GM23338 (cell line): Measurements from ENCODE around the gene CALY. TPM values are rescaled to one million over a fixed set of nuclear protein-coding genes. Genes with fewer than 3 reads are reported as not detected.

Source experiments
- ATAC-seq: fragments of 200-7000 bp; cut with Tn5 transposase; 3 replicates; pipeline ENCODE4 v1.9.1; 2020
- DNase-seq: peaks from one replicate; pipeline ENCODE4 v3.0.0-alpha.2; 2015; ENCODE audit warnings: low spot score
- H2AFZ ChIP-seq: fragments of 200-600 bp; sonication (generic); 2 replicates; pipeline ENCODE4 v1.8.0; 2016; ENCODE audit warnings: antibody characterized with exemption, mild to moderate bottlenecking, moderate library complexity
- H3F3A ChIP-seq: fragments of 200-600 bp; sonication (generic); replicated peaks from 2 replicates; pipeline ENCODE4 v1.8.0; 2017; ENCODE audit warnings: antibody characterized with exemption, mixed run types, low read depth
- H3K27ac ChIP-seq: fragments of 200-600 bp; sonication (generic); 2 replicates; pipeline ENCODE4 v1.6.1; 2016; ENCODE audit warnings: low read depth
- H3K27me3 ChIP-seq: fragments of 200-600 bp; sonication (generic); 2 replicates; pipeline ENCODE4 v1.8.0; 2016; ENCODE audit warnings: mild to moderate bottlenecking, mixed run types, moderate library complexity; ENCODE audit not compliant: insufficient read depth
- H3K36me3 ChIP-seq: fragments of 200-600 bp; sonication (generic); 2 replicates; pipeline ENCODE4 v1.8.0; 2016; ENCODE audit warnings: mild to moderate bottlenecking; ENCODE audit not compliant: insufficient read depth
- H3K4me1 ChIP-seq: fragments of 200-600 bp; sonication (generic); 2 replicates; pipeline ENCODE4 v1.8.0; 2016; ENCODE audit warnings: mild to moderate bottlenecking, moderate library complexity; ENCODE audit not compliant: insufficient read depth
- H3K4me2 ChIP-seq: fragments of 200-600 bp; sonication (generic); 2 replicates; pipeline ENCODE4 v1.7.1; 2017; ENCODE audit warnings: mixed run types
- H3K4me3 ChIP-seq: fragments of 200-600 bp; sonication (generic); 2 replicates; pipeline ENCODE4 v1.6.1; 2016; ENCODE audit warnings: mixed run types
- H3K79me2 ChIP-seq: fragments of 200-600 bp; sonication (generic); replicated peaks from 2 replicates; pipeline ENCODE4 v1.8.0; 2017; ENCODE audit warnings: mild to moderate bottlenecking; ENCODE audit not compliant: insufficient read depth
- H3K9me2 ChIP-seq: fragments of 200-600 bp; sonication (generic); 2 replicates; pipeline ENCODE4 v1.8.0; 2017; ENCODE audit not compliant: insufficient read depth
- H4K20me1 ChIP-seq: fragments of 200-600 bp; sonication (generic); replicated peaks from 2 replicates; pipeline ENCODE4 v1.8.0; 2017; ENCODE audit warnings: mild to moderate bottlenecking; ENCODE audit not compliant: insufficient read depth
- H3K27ac Mint-ChIP-seq: 2 replicates; pipeline ENCODE4 v1.8.0; 2020; ENCODE audit warnings: inconsistent platforms, mild to moderate bottlenecking, moderate library complexity, mixed read lengths
- H3K27me3 Mint-ChIP-seq: 3 replicates; pipeline ENCODE4 v1.8.0; 2022; ENCODE audit warnings: low read depth, mild to moderate bottlenecking, moderate library complexity, mixed read lengths, inconsistent platforms; ENCODE audit not compliant: insufficient read depth, poor library complexity
- H3K36me3 Mint-ChIP-seq: 3 replicates; pipeline ENCODE4 v1.8.0; 2021; ENCODE audit warnings: low read depth, mild to moderate bottlenecking, inconsistent platforms, moderate library complexity, mixed read lengths
- H3K4me1 Mint-ChIP-seq: 3 replicates; pipeline ENCODE4 v1.8.0; 2020; ENCODE audit warnings: mild to moderate bottlenecking, inconsistent platforms, mixed read lengths
- H3K4me3 Mint-ChIP-seq: 3 replicates; pipeline ENCODE4 v1.8.0; 2021; ENCODE audit warnings: moderate library complexity, mild to moderate bottlenecking, inconsistent platforms, mixed read lengths
- H3K9me3 Mint-ChIP-seq: 3 replicates; pipeline ENCODE4 v1.8.0; 2020; ENCODE audit warnings: moderate library complexity, mild to moderate bottlenecking, inconsistent platforms, mixed read lengths
- CREB1 ChIP-seq: fragments of 250-450 bp; sonication (Bioruptor Pico); IDR thresholded peaks from 2 replicates; pipeline ENCODE4 v1.5.0; 2020; ENCODE audit warnings: low read depth, mild to moderate bottlenecking, moderate library complexity
- EZH2 ChIP-seq: fragments of 200-600 bp; sonication (generic); IDR thresholded peaks from one replicate; pipeline ENCODE4 v1.8.0; 2017; ENCODE audit warnings: antibody characterized with exemption, mild to moderate bottlenecking, low read depth; ENCODE audit not compliant: unreplicated experiment
- EZH2phosphoT487 ChIP-seq: fragments of 200-600 bp; sonication (generic); IDR thresholded peaks from one replicate; pipeline ENCODE4 v1.8.1; 2018; ENCODE audit warnings: antibody characterized with exemption; ENCODE audit not compliant: unreplicated experiment
- JUNB ChIP-seq: IDR thresholded peaks from one replicate; pipeline ENCODE4 v1.6.1; 2016; ENCODE audit warnings: antibody characterized with exemption; ENCODE audit not compliant: unreplicated experiment
- NANOG ChIP-seq: IDR thresholded peaks from 2 replicates; pipeline ENCODE4 v1.6.1; 2016; ENCODE audit warnings: antibody characterized with exemption, borderline replicate concordance
- POLR2AphosphoS5 ChIP-seq: IDR thresholded peaks from 2 replicates; pipeline ENCODE4 v1.6.1; 2016; ENCODE audit warnings: antibody characterized with exemption, low read depth
- STAT1 ChIP-seq: IDR thresholded peaks from one replicate; pipeline ENCODE4 v1.6.1; 2016; ENCODE audit warnings: antibody characterized with exemption; ENCODE audit not compliant: unreplicated experiment
- ZNF114 ChIP-seq: fragments of 250-450 bp; sonication (Bioruptor Pico); IDR thresholded peaks from 2 replicates; pipeline ENCODE4 v1.5.0; 2020; ENCODE audit warnings: mild to moderate bottlenecking, moderate library complexity
- ZNF331 ChIP-seq: fragments of 250-450 bp; sonication (Bioruptor Pico); IDR thresholded peaks from 2 replicates; pipeline ENCODE4 v1.5.0; 2020; ENCODE audit warnings: low read depth, mild to moderate bottlenecking, moderate library complexity
- polyA plus RNA-seq: library from polyadenylated mRNA; unstranded; fragments of >200 nt; fragmentation: Nextera tagmentation; extraction: Ambion mirVana; gene quantifications from 2 replicates; pipeline ENCODE4 v1.2.1, GENCODE V29; 2016
- total RNA-seq: library from RNA; depleted of rRNA; stranded (reverse); fragments of >200 nt; shearing (Covaris generic); gene quantifications from 2 replicates; pipeline ENCODE4 v1.2.3, GENCODE V29; 2014
- TF ChIP-seq, protein P1 (sequence below): IDR thresholded peaks from one replicate; pipeline ENCODE4 v1.6.1; 2018; ENCODE audit warnings: antibody characterized with exemption; ENCODE audit not compliant: unreplicated experiment
- TF ChIP-seq, protein P2 (sequence below): fragments of 250-450 bp; sonication (Bioruptor Pico); IDR thresholded peaks from 2 replicates; pipeline ENCODE4 v1.5.0; 2020; ENCODE audit warnings: mild to moderate bottlenecking, moderate library complexity
- TF ChIP-seq, protein P3 (sequence below): IDR thresholded peaks from 2 replicates; pipeline ENCODE4 v1.6.1; 2016; ENCODE audit warnings: antibody characterized with exemption
- TF ChIP-seq, protein P4 (sequence below), 2 experiments: fragments of 200-600 bp in 1 of 2; sonication (generic) in 1 of 2; conservative IDR thresholded peaks; 2 replicates each; pipeline versions ENCODE4 v1.5.1 to v1.6.1; 2016 to 2017; ENCODE audit warnings: antibody characterized with exemption in 2 of 2, low read depth in 2 of 2, mild to moderate bottlenecking in 2 of 2, moderate library complexity in 1 of 2

CALY gene
- total and polyA plus RNA-seq, 2 experiments from 2014 or later: 1.0 to 8.0 TPM

DNA sequence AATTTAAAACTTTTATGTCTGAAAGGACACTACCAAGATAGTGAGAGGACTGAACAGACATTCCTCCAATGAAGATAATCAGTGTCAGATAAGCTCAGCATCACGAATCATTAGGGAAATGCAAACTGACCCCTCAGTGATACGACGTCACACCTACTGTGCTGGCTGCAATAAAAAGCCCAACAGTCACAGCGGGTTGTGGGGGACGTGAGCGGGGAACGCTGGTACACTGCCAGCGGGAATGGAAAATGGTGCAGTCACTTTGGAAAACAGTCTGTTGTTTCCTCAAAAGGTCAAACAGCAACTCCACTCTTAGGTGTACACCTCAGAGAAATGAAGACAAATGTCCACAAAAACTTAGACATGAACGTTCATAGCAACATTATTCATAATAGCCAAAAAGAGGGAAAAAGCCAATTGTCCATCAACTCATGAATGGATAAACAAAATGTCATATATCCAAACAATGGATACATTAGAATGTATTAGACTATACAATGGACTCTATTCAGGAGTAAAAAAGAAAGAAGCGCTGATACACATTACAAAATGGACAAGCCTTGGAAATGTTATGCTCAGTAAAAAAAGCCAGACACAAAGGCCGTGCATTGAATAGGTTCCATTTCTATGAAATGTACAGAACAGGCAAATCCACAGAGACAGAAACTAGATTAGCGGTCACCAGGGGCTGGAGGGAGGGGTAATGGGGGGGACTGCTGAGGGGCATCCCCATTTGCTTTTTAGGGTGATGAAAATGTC lies 38.8 kb upstream of the CALY start:
- H3F3A ChIP-seq: 0 out of 2 replicates have a peak, but pooled peaks cover 3% of the 10 kb centered on the region
- H3K4me1 ChIP-seq: peaks cover 5% of the 10 kb centered on the region; the same call in 1 of the 2 replicates
- H3K27ac ChIP-seq: no peak overlapping the region
- Mint-ChIP-seq H3K9me3 (no peaks in the 10 kb centered on the region; the same call in 2 of the 3 replicates), H3K4me3 (no peak overlapping the region), H3K4me1 (peaks cover 5% of the 10 kb centered on the region), H3K36me3 (peaks cover 4% of the 10 kb centered on the region; the same call in 2 of the 3 replicates), H3K27me3 (peaks cover 41% of the 10 kb centered on the region), H3K27ac (no peak overlapping the region)
- no peaks in the 10 kb centered on the region for H3K9me2 ChIP-seq
- no peaks in the 10 kb centered on the region; the same call in 1 of the 2 replicates for H4K20me1 ChIP-seq
- DNase-seq: no peak
- TF ChIP-seq, protein P1, sequence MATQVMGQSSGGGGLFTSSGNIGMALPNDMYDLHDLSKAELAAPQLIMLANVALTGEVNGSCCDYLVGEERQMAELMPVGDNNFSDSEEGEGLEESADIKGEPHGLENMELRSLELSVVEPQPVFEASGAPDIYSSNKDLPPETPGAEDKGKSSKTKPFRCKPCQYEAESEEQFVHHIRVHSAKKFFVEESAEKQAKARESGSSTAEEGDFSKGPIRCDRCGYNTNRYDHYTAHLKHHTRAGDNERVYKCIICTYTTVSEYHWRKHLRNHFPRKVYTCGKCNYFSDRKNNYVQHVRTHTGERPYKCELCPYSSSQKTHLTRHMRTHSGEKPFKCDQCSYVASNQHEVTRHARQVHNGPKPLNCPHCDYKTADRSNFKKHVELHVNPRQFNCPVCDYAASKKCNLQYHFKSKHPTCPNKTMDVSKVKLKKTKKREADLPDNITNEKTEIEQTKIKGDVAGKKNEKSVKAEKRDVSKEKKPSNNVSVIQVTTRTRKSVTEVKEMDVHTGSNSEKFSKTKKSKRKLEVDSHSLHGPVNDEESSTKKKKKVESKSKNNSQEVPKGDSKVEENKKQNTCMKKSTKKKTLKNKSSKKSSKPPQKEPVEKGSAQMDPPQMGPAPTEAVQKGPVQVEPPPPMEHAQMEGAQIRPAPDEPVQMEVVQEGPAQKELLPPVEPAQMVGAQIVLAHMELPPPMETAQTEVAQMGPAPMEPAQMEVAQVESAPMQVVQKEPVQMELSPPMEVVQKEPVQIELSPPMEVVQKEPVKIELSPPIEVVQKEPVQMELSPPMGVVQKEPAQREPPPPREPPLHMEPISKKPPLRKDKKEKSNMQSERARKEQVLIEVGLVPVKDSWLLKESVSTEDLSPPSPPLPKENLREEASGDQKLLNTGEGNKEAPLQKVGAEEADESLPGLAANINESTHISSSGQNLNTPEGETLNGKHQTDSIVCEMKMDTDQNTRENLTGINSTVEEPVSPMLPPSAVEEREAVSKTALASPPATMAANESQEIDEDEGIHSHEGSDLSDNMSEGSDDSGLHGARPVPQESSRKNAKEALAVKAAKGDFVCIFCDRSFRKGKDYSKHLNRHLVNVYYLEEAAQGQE: no peak
- TF ChIP-seq EZH2phosphoT487 (no peak), POLR2AphosphoS5 (no peak), NANOG (no peak), CREB1 (CRISPR knock-in tag) (no peak), ZNF331 (CRISPR knock-in tag) (no peak), EZH2 (no peak), JUNB (no peak), ZNF114 (CRISPR knock-in tag) (no peak), STAT1 (no peak)
- TF ChIP-seq, protein P2, sequence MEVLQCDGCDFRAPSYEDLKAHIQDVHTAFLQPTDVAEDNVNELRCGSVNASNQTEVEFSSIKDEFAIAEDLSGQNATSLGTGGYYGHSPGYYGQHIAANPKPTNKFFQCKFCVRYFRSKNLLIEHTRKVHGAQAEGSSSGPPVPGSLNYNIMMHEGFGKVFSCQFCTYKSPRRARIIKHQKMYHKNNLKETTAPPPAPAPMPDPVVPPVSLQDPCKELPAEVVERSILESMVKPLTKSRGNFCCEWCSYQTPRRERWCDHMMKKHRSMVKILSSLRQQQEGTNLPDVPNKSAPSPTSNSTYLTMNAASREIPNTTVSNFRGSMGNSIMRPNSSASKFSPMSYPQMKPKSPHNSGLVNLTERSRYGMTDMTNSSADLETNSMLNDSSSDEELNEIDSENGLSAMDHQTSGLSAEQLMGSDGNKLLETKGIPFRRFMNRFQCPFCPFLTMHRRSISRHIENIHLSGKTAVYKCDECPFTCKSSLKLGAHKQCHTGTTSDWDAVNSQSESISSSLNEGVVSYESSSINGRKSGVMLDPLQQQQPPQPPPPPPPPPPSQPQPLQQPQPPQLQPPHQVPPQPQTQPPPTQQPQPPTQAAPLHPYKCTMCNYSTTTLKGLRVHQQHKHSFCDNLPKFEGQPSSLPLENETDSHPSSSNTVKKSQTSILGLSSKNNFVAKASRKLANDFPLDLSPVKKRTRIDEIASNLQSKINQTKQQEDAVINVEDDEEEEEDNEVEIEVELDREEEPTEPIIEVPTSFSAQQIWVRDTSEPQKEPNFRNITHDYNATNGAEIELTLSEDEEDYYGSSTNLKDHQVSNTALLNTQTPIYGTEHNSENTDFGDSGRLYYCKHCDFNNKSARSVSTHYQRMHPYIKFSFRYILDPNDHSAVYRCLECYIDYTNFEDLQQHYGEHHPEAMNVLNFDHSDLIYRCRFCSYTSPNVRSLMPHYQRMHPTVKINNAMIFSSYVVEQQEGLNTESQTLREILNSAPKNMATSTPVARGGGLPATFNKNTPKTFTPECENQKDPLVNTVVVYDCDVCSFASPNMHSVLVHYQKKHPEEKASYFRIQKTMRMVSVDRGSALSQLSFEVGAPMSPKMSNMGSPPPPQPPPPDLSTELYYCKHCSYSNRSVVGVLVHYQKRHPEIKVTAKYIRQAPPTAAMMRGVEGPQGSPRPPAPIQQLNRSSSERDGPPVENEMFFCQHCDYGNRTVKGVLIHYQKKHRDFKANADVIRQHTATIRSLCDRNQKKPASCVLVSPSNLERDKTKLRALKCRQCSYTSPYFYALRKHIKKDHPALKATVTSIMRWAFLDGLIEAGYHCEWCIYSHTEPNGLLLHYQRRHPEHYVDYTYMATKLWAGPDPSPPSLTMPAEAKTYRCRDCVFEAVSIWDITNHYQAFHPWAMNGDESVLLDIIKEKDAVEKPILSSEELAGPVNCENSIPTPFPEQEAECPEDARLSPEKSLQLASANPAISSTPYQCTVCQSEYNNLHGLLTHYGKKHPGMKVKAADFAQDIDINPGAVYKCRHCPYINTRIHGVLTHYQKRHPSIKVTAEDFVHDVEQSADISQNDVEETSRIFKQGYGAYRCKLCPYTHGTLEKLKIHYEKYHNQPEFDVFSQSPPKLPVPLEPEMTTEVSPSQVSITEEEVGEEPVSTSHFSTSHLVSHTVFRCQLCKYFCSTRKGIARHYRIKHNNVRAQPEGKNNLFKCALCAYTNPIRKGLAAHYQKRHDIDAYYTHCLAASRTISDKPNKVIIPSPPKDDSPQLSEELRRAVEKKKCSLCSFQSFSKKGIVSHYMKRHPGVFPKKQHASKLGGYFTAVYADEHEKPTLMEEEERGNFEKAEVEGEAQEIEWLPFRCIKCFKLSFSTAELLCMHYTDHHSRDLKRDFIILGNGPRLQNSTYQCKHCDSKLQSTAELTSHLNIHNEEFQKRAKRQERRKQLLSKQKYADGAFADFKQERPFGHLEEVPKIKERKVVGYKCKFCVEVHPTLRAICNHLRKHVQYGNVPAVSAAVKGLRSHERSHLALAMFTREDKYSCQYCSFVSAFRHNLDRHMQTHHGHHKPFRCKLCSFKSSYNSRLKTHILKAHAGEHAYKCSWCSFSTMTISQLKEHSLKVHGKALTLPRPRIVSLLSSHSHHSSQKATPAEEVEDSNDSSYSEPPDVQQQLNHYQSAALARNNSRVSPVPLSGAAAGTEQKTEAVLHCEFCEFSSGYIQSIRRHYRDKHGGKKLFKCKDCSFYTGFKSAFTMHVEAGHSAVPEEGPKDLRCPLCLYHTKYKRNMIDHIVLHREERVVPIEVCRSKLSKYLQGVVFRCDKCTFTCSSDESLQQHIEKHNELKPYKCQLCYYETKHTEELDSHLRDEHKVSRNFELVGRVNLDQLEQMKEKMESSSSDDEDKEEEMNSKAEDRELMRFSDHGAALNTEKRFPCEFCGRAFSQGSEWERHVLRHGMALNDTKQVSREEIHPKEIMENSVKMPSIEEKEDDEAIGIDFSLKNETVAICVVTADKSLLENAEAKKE (CRISPR knock-in tag): no peak
- TF ChIP-seq, protein P3, sequence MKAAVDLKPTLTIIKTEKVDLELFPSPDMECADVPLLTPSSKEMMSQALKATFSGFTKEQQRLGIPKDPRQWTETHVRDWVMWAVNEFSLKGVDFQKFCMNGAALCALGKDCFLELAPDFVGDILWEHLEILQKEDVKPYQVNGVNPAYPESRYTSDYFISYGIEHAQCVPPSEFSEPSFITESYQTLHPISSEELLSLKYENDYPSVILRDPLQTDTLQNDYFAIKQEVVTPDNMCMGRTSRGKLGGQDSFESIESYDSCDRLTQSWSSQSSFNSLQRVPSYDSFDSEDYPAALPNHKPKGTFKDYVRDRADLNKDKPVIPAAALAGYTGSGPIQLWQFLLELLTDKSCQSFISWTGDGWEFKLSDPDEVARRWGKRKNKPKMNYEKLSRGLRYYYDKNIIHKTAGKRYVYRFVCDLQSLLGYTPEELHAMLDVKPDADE: no peak
- TF ChIP-seq, protein P4, sequence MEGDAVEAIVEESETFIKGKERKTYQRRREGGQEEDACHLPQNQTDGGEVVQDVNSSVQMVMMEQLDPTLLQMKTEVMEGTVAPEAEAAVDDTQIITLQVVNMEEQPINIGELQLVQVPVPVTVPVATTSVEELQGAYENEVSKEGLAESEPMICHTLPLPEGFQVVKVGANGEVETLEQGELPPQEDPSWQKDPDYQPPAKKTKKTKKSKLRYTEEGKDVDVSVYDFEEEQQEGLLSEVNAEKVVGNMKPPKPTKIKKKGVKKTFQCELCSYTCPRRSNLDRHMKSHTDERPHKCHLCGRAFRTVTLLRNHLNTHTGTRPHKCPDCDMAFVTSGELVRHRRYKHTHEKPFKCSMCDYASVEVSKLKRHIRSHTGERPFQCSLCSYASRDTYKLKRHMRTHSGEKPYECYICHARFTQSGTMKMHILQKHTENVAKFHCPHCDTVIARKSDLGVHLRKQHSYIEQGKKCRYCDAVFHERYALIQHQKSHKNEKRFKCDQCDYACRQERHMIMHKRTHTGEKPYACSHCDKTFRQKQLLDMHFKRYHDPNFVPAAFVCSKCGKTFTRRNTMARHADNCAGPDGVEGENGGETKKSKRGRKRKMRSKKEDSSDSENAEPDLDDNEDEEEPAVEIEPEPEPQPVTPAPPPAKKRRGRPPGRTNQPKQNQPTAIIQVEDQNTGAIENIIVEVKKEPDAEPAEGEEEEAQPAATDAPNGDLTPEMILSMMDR (conservative IDR thresholded peaks at IDR 0.05; ENCODE audit: low read depth in 2 of 2): no peak
- no peak for ATAC-seq
- peaks cover 59% of the 10 kb centered on the region for H3K27me3 ChIP-seq
- no peak overlapping the region for H3K4me3 ChIP-seq
- H2AFZ ChIP-seq: no peak overlapping the region
- H3K36me3 ChIP-seq: no peaks in the 10 kb centered on the region
- no peaks in the 10 kb centered on the region for H3K79me2 ChIP-seq
- no peak overlapping the region for H3K4me2 ChIP-seq
